Measurements from ENCODE around the gene IL16.

Gene IL16

DNA sequence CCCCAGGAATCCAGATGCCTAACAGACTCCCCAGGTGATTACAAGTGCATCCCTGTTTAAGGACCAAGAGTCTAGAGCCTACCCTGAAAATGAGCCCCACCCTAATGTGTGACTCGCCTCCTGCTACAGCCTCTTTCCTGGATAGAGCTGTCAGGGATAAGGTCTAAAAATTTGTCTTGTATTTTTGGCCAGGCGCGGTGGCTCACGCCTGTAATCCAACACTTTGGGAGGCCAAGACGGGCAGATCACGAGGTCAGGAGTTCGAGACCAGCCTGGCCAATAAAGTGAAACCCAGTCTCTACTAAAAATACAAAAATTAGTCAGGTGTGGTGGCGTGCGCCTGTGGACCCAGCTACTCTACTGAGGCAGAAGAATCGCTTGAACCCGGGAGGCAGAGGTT, 166.1 kb downstream of the IL16 start:
- TF ChIP-seq GABPA (IDR thresholded peaks at IDR 0.05; ENCODE audit: low read depth): no peak
- no peak for TF ChIP-seq POLR2AphosphoS5 (IDR thresholded peaks at IDR 0.05; ENCODE audit: low read depth)
- TF ChIP-seq, protein P1, sequence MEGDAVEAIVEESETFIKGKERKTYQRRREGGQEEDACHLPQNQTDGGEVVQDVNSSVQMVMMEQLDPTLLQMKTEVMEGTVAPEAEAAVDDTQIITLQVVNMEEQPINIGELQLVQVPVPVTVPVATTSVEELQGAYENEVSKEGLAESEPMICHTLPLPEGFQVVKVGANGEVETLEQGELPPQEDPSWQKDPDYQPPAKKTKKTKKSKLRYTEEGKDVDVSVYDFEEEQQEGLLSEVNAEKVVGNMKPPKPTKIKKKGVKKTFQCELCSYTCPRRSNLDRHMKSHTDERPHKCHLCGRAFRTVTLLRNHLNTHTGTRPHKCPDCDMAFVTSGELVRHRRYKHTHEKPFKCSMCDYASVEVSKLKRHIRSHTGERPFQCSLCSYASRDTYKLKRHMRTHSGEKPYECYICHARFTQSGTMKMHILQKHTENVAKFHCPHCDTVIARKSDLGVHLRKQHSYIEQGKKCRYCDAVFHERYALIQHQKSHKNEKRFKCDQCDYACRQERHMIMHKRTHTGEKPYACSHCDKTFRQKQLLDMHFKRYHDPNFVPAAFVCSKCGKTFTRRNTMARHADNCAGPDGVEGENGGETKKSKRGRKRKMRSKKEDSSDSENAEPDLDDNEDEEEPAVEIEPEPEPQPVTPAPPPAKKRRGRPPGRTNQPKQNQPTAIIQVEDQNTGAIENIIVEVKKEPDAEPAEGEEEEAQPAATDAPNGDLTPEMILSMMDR (IDR thresholded peaks at IDR 0.05; ENCODE audit: insufficient read depth, low read length): no peak
- TF ChIP-seq, protein P2, sequence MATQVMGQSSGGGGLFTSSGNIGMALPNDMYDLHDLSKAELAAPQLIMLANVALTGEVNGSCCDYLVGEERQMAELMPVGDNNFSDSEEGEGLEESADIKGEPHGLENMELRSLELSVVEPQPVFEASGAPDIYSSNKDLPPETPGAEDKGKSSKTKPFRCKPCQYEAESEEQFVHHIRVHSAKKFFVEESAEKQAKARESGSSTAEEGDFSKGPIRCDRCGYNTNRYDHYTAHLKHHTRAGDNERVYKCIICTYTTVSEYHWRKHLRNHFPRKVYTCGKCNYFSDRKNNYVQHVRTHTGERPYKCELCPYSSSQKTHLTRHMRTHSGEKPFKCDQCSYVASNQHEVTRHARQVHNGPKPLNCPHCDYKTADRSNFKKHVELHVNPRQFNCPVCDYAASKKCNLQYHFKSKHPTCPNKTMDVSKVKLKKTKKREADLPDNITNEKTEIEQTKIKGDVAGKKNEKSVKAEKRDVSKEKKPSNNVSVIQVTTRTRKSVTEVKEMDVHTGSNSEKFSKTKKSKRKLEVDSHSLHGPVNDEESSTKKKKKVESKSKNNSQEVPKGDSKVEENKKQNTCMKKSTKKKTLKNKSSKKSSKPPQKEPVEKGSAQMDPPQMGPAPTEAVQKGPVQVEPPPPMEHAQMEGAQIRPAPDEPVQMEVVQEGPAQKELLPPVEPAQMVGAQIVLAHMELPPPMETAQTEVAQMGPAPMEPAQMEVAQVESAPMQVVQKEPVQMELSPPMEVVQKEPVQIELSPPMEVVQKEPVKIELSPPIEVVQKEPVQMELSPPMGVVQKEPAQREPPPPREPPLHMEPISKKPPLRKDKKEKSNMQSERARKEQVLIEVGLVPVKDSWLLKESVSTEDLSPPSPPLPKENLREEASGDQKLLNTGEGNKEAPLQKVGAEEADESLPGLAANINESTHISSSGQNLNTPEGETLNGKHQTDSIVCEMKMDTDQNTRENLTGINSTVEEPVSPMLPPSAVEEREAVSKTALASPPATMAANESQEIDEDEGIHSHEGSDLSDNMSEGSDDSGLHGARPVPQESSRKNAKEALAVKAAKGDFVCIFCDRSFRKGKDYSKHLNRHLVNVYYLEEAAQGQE (IDR thresholded peaks at IDR 0.05; ENCODE audit: insufficient replicate concordance, low read depth): no peak
- no peak for TF ChIP-seq SPI1 (IDR thresholded peaks at IDR 0.05; ENCODE audit: borderline replicate concordance, low read depth)
- Histone ChIP-seq H3K27ac (replicated peaks) (no peak overlapping the region), H3K27me3 (ENCODE audit: insufficient read depth, poor library complexity, severe bottlenecking) (no peaks in the 10 kb centered on the region), H3K4me3 (replicated peaks; ENCODE audit: insufficient read depth, low read length) (no peak overlapping the region)
- DNase-seq (ENCODE audit: low read depth in 1 of 2, low spot score in 1 of 2): no peak

DNA sequence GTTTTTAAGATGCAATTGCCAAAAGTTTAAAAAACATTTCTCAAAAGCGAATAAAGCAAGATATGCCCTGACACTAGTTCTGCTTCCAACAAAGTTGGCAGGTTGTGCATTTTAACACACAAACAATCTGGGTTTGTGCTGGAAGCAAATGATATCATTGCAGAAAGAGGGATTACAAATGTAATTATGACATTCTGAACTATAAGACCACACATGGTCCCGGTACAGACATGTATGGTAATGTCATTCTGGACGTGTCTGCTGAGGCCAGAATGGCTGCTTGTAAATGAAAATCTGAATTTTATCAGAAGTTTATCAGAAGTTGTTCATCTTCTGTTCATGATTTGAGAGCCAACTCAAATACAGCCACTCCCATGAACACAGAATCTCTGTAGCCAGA, 166.6 kb downstream of the IL16 start:
- TF ChIP-seq POLR2AphosphoS5 (IDR thresholded peaks at IDR 0.05; ENCODE audit: low read depth) (no peak), SPI1 (IDR thresholded peaks at IDR 0.05; ENCODE audit: borderline replicate concordance, low read depth) (no peak), GABPA (IDR thresholded peaks at IDR 0.05; ENCODE audit: low read depth) (no peak)
- TF ChIP-seq, protein P2 (IDR thresholded peaks at IDR 0.05; ENCODE audit: insufficient replicate concordance, low read depth): no peak
- TF ChIP-seq, protein P1 (IDR thresholded peaks at IDR 0.05; ENCODE audit: insufficient read depth, low read length): no peak
- no peak overlapping the region for H3K27ac ChIP-seq (replicated peaks)
- H3K4me3 ChIP-seq (replicated peaks; ENCODE audit: insufficient read depth, low read length): no peak overlapping the region
- no peak for DNase-seq (ENCODE audit: low read depth in 1 of 2, low spot score in 1 of 2)
- H3K27me3 ChIP-seq (ENCODE audit: insufficient read depth, poor library complexity, severe bottlenecking): no peaks in the 10 kb centered on the region

Measured in HL-60 (cell line).